Stimulated activated CD8-positive, alpha-beta memory T cell treated with anti-CD3 and anti-CD28 coated beads, Interleukin-15, amount 100 ng/mL, for 24 hours (primary cell): ENCODE results near the gene PLCXD1.
"Not testable (repeated sequence)": the region's sequence is repeated elsewhere in the genome, so short reads cannot be mapped to it uniquely, and the experiment has no call there.

Source experiments
- DNase-seq: peaks from one replicate; pipeline ENCODE4 v3.0.0-alpha.2; 2020; ENCODE audit warnings: low read depth

PLCXD1 gene

GRCh38 chrX:316351-317325 is 35.5 kb downstream of the PLCXD1 start:
- no peak for DNase-seq

- peak; percentile 61 for DNase-seq
These were observed 36.4 kb downstream of the PLCXD1 start for GRCh38 chrX:317424-318067.

GRCh38 chrX:318068-318738 is 37.0 kb downstream of the PLCXD1 start:
- DNase-seq, result peak; percentile 85

- DNase-seq, result peak; percentile 87
These were observed 37.8 kb downstream of the PLCXD1 start, which contains the start of gene GTPBP6 for GRCh38 chrX:318739-319578. Gene GTPBP6 (minus strand): TSS chrX:318796. CDS start chrX:318787, 9 bp downstream.

GRCh38 chrX:319579-320125 is 38.5 kb downstream of the PLCXD1 start:
- no peak for DNase-seq

- no peak for DNase-seq
These were observed 39.1 kb downstream of the PLCXD1 start for GRCh38 chrX:320126-320783.

- DNase-seq, result no peak
These were observed 42.8 kb downstream of the PLCXD1 start for GRCh38 chrX:323721-324628.

GRCh38 chrX:324664-325063 is 43.5 kb downstream of the PLCXD1 start:
- not testable (repeated sequence) for DNase-seq

- no peak for DNase-seq
These were observed 46.5 kb downstream of the PLCXD1 start for GRCh38 chrX:327660-328126.

GRCh38 chrX:329291-329910 is 48.2 kb downstream of the PLCXD1 start:
- DNase-seq, result no peak

- not testable (repeated sequence) for DNase-seq
These were observed 49.1 kb downstream of the PLCXD1 start for GRCh38 chrX:330141-330725.

- DNase-seq, result no peak
These were observed 49.6 kb downstream of the PLCXD1 start for GRCh38 chrX:330726-331150.

- no peak for DNase-seq
These were observed 50.1 kb downstream of the PLCXD1 start for GRCh38 chrX:331151-331824.

- DNase-seq, result no peak
These were observed 50.8 kb downstream of the PLCXD1 start for GRCh38 chrX:331825-332495.

GRCh38 chrX:332496-332860 is 51.3 kb downstream of the PLCXD1 start:
- DNase-seq, result no peak

GRCh38 chrX:332916-333610 is 51.9 kb downstream of the PLCXD1 start:
- DNase-seq, result no peak
